KOPT-K1 (cell line): ENCODE results near the gene FBLN2.
"Not testable (repeated sequence)": the region's sequence is repeated elsewhere in the genome, so short reads cannot be mapped to it uniquely, and the experiment has no call there.

ENCODE experiments used
- H3K27ac ChIP-seq: fragments of 200-600 bp; sonication (generic); 2 replicates; pipeline ENCODE4 v1.5.1; 2016; ENCODE audit warnings: antibody characterized with exemption, mild to moderate bottlenecking, low read depth, low read length; ENCODE audit not compliant: poor library complexity, severe bottlenecking
- H3K36me3 ChIP-seq: fragments of 200-600 bp; sonication (generic); 2 replicates; pipeline ENCODE4 v1.5.1; 2017; ENCODE audit warnings: antibody characterized with exemption, mild to moderate bottlenecking, low read length, moderate library complexity; ENCODE audit not compliant: insufficient read depth
- H3K9me3 ChIP-seq: fragments of 200-600 bp; sonication (generic); 2 replicates; pipeline ENCODE4 v1.5.1; 2017; ENCODE audit warnings: antibody characterized with exemption, low read length, mild to moderate bottlenecking; ENCODE audit not compliant: insufficient read depth, poor library complexity, severe bottlenecking

The FBLN2 gene

DNA sequence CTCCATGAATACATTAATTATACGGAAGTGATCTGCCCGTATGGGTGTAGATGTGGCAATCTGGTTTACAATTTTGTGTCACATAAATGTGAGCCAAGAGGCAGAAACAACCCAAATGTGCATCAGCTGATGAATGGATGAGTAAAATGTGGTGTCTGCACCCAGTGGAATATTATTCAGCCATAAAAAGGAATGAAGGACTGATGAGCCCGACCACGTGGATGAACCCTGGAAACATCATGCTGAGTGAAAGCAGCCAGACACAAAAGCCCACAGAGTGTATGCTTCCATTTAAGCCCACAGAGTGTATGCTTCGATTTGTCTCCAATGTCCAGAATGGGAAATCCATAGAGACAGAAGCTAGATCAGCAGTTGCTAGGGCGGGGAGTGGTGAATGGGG lies 27.6 kb upstream of the FBLN2 start:
- peaks cover 30% of the 10 kb centered on the region for H3K9me3 ChIP-seq
- H3K27ac ChIP-seq = no peak overlapping the region
- H3K36me3 ChIP-seq = no peaks in the 10 kb centered on the region

DNA sequence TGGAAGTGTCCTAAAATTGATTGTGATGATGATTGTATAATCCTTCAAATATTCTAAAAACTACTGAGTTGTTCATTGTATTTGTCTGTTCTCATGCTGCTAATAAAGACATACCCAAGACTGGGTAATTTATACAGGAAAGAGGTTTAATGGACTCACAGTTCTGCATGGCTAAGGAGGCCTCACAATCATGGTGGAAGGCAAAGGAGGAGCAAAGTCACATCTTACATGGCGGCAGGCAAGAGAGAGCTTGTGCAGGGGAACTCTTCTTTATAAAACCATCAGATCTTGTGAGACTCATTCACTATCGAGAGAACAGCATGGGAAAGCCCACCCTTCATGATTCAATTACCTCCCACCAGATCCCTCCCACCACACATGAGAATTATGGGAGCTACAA lies 27.2 kb upstream of the FBLN2 start:
- not testable (repeated sequence) for H3K36me3 ChIP-seq, H3K27ac ChIP-seq
- peaks cover 30% of the 10 kb centered on the region for H3K9me3 ChIP-seq

DNA sequence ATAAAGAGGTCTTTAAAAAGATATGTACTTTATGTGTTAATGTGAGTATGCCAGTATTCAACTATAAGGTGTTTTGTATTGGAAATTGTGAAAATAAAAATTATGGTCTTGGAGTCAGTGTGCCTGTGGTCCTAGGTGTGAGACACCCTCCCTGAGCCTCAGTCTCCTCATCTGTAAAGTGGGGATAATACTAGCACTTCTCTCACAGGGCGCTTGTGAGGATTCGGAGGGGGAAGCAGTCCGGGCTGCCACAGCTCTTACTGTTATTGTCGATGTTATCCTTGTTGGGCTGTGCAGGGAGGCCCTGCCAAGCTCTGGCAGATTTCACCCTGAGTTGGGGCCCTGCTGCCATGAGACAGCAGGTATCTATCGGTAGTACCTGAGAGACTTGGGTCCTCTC lies 26.7 kb upstream of the FBLN2 start:
- Histone ChIP-seq H3K36me3 (no peaks in the 10 kb centered on the region), H3K9me3 (peaks cover 30% of the 10 kb centered on the region), H3K27ac (no peak overlapping the region)

DNA sequence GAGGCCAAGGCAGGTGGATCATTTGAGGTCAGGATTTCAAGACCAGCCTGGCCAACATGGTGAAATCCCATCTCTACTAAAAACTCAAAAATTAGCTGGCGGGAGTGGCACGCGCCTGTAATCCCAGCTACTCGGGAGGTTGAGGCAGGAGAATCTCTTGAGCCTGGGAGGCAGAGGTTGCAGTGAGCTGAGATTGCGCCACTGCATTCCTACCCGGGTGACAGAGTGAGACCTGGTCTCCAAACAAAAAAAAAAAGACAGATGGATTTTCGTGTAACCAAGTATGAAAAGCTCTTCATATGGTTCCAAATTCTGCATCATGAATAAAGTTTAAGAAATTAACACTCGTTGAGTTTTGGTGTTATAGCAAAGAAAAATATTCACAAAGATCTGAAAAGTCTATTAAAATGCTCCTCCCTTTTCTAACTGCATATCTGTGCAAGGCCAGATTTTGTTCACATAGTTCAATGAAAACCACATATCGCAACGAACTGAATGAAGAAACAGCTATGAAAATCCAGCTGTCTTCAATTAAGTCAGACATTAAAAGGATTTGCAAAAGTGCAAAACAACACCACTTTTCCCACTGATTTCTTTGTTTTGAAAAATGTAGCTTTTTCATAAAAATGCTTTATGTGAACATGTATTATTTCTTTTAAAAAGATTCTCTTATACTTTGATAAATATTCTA lies 23.8 kb upstream of the FBLN2 start:
- Histone ChIP-seq H3K9me3 (peaks cover 30% of the 10 kb centered on the region), H3K27ac (no peak overlapping the region), H3K36me3 (no peaks in the 10 kb centered on the region)

DNA sequence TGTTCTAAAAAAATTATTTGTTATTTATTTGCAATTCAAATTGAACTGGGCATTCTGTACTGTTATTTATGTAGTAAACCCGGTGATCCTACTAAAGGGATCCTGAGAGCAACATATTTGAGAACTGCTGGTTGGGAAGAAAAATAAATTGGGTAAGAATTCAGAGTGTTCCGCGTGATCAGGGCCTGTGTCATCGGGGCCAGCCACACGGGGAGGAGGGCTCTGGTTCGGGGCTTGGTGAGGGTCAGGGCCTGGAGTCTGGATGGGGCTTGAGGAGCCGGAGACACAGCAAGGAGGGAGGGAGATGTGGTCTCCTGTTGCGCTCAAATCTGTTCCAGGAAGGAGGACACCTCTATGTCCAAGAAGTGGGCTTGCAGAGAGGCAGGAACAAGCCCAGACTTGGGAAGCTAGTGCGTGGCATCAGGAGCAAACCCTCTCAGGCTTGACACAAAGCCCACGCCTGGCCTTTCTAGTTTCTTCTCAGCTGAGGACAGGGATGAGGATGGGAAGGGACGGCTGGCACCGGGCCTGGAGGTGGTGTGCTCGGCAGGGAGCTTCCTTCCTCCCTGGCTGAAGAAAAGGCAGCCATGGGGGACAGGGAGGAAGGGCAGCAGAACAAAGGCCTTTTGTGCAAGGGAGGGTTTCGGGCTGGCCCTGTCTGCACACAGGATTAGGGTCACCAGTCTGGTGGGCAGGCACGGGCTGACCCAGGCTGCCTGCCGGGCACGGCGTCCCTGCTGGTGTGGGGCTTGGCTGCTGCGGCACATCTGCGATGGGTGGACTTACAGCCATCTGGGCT lies 22.9 kb upstream of the FBLN2 start:
- no peak overlapping the region for H3K27ac ChIP-seq

DNA sequence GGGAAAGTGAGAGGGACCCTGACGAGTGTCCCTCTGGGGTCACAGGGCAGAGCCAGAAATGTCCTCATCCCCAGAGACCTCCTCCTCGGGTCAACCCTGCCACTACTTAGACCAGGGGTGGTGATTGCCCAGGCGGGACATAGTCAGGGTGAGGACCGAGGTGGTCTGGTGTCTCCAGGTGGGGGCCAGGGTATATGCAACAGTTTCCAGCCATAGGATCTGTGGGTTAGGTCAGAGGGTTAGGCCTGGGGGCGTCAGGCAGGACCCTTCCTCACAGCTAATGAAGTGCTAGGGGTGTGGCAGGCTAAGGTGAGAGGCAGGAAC lies 22.3 kb upstream of the FBLN2 start:
- Histone ChIP-seq H3K27ac (no peak overlapping the region), H3K9me3 (peaks cover 23% of the 10 kb centered on the region), H3K36me3 (no peaks in the 10 kb centered on the region)

More for the DNA sequence above, 22.9 kb upstream of the FBLN2 start:
- Histone ChIP-seq H3K36me3 (no peaks in the 10 kb centered on the region), H3K9me3 (peaks cover 29% of the 10 kb centered on the region)

DNA sequence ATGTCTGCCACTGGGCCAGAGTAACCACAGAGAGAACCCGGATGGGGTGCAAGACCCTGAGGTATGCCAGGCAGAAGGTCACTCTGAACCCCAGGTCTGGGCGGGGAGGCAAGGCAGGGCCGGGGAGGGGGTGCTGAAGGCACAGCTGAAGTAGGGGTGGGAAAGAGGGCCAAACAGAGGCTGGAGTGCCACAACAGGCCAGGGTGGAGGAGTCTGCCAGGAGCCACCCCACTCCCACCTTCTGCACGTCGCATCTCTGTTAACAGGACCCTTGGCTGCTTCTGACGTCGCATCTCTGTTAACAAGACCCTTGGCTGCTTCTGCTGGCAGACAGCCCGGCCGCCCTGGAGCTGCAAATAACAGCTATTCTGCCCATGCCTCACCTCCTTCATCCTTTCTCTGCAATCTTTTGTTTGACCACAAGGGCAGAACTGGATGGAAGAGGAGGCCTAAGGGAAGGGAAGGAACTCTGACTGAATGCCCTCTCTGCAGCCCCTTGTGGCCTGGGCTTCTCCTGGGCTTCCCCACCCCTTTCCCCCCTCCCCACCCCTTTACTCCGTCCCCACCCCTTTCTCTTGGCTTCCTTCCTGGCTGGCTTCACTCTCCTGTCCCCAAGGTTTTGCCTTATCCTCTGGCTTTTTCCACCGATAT lies 20.6 kb upstream of the FBLN2 start:
- no peak overlapping the region for H3K27ac ChIP-seq
- H3K9me3 ChIP-seq = peaks cover 6% of the 10 kb centered on the region

DNA sequence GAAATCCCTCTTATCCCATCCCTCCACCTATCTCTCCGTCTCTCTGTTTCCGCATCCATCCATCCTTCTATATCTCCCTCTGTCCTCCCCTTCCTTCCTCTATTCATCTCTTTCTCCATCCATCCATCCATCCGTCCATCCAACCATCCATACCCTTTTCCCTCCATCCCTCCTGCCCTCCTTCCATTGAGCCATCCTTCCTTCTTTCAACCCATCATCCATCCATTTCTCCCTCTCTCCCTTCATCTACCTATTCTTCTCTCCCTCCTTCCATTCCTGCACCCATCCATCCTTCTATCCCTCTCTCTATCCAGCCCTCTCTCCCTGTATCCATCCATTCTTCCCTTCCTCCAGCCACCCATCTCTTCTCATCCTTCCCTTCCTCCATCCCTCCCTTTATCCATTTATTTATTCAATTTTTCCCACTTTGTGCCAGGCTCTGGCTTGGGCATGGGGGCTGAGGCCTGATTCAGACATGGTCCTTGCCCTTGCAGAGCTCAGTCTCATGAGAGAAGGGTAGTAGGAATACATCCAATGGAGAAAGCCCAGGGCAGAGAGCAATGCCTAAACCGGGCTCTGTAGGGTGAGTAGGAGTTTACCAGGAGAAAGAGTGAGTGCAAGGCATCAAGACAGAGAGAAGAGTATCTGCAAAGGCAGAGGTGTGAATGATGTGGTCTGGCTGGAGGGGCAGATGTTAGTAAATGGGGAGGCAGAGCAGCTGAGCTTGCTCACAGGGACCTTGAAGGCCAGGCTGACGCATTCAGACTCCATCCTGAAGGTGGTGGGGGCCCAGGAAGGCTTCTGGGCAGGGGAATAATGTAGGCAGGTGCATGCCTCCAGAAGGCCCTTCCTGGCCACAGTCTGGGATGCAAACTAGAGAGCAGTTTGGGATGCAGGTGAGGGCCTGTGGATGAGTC lies 19.5 kb upstream of the FBLN2 start:
- Histone ChIP-seq H3K27ac (no peak overlapping the region), H3K36me3 (no peaks in the 10 kb centered on the region), H3K9me3 (no peaks in the 10 kb centered on the region)

More for the DNA sequence above, 20.6 kb upstream of the FBLN2 start:
- no peaks in the 10 kb centered on the region for H3K36me3 ChIP-seq

DNA sequence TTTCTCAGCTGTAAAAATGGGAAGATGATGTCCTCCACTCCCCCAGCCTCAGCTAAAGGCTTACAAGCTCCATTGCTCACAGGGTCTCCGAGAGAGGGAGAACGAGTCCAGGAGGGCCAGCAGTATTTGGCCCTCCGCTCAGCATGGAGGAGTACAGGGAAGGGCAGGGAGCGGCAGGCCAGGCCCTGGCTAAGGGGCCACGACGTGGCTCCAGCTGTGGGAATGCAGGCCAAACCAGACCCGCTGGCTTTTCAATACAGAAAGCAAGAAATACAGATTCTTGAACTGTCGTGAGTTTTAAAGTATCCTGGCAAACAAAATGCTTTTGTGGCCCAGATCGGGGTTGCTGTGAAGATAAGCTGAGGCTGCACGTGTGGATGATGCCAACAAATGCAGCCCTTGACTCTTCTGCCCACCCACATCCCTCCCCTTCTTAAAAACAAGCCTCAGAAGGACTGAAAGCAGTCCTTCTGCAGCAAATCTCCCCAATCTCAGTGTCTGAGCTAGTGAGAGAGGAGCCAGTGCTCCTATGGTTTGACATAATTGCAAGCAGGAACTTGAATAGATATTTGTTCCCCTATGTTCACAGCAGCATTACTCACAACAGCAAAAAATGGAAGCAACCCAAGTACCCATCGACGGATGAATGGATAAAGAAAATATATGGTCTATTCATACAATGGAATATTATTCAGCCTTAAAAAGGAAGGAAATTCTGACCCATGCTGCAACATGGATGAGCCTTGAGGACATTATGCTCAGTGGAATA lies 18.5 kb upstream of the FBLN2 start:
- no peaks in the 10 kb centered on the region for H3K9me3 ChIP-seq
- no peak overlapping the region for H3K27ac ChIP-seq
- no peaks in the 10 kb centered on the region for H3K36me3 ChIP-seq

DNA sequence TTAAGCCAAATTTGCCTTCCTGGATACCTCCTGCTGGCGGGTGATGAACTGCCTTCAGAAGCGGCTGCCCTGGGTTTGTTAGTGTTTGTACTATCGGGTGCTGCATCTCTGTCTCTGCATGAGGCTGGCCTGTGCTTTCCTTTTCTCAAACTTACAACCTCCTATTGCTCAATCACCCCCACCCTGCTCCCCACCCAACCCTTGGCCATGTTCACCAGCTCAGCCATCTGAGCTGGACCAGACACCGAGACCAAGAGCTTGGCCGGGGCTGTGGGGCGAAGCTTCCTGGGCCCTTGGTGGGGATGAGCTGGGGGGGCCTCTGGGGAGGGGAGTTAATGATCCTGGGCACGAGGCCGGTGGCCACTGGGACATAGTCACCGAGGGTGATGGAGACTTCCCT lies 16.8 kb upstream of the FBLN2 start:
- Histone ChIP-seq H3K9me3 (no peaks in the 10 kb centered on the region), H3K27ac (no peak overlapping the region)

DNA sequence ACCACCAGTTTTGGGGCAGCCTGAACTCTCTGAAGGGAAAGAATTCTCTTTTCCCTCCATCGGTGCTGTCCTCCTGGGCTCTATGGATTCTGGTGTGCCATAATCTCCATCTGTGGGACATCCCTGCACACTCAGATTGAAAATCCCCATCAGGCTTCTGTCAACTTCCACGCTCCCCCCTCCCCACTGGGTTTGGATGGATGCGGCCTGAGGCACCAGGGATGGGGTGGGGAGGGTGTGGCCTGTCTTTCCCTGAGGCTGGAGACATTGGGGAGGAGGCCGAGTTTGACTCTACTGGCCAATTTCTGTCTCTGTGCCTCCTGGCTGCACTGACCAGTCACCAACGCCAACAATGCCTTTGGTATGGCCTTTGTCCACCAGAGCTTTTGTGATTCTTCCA lies 16.3 kb upstream of the FBLN2 start:
- H3K9me3 ChIP-seq = no peaks in the 10 kb centered on the region
- H3K27ac ChIP-seq = no peak overlapping the region
- H3K36me3 ChIP-seq = no peaks in the 10 kb centered on the region

More for the DNA sequence above, 16.8 kb upstream of the FBLN2 start:
- no peaks in the 10 kb centered on the region for H3K36me3 ChIP-seq

DNA sequence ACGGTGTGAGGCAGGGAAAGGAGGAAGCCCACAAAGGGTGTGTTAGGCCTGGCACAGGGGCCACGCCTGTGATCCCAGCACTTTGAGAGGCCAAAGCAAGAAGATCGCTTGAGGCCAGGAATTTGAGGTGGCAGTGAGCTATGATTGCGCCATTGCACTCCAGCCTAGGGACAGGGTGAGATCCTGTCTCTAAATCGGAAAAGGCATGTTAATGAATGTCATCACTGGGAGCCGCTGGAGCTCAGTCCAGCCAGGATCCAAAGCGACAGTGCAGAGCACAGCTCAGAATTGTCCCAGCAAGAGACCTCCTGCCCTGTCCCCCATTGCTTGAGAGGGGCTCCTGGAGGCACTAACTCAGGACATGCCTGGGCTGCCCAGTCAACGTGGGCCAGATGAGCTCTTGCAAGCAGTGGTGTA lies 15.0 kb upstream of the FBLN2 start:
- no peak overlapping the region for H3K27ac ChIP-seq
- H3K9me3 ChIP-seq = no peaks in the 10 kb centered on the region
- H3K36me3 ChIP-seq = no peaks in the 10 kb centered on the region

DNA sequence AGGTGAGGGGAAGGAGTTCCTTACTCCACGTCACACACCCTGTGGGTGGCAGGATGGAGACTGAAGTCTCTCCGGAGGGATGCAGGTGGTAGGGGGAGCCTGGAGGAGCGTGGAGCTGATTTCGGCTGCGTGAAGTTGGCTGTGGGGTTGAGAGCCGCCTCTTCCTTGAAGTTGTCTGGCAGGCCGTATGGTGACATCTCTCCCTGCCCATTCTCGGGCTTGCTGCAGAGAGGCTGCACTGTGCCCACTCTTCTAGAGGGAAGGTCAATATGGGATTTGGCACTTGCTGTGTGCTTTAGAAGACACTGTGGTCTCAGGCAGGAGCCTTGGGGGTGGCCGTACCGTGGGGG lies 13.4 kb upstream of the FBLN2 start:
- H3K36me3 ChIP-seq = no peaks in the 10 kb centered on the region
- no peaks in the 10 kb centered on the region for H3K9me3 ChIP-seq
- H3K27ac ChIP-seq = peak overlapping the region; percentile 54

DNA sequence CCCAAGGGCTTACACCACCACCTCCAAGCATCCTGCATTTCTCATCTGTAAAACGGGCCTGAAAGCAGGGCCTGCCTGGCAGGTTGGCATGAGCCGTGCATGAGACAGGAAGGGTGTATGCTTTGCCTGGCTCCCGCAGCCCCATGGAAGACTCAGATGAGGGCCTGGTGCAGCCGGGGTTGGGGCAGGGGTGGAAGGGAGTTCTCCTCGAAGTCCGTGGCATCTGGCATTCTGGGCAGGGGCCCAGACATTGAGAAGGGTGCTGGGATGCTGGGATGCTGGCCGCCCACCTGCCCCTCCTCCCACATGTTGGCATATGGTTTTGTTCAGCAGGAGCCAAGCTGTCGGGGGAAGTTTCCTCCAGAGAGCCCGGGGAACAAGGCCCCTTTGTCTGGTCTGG lies 13.0 kb upstream of the FBLN2 start:
- Histone ChIP-seq H3K9me3 (no peaks in the 10 kb centered on the region), H3K36me3 (no peaks in the 10 kb centered on the region), H3K27ac (peak overlapping the region; percentile 54)
